Cardiac atrium fibroblast (primary cell): ENCODE results near the gene CDA. TPM values are rescaled to one million over a fixed set of nuclear protein-coding genes. Genes with fewer than 3 reads are reported as not detected.

Experiments used
- total RNA-seq: library from RNA; depleted of rRNA; stranded (reverse); fragments of >200 nt; gene quantifications from 2 replicates; pipeline ENCODE4 v1.2.3, GENCODE V29; 2015

CDA gene
- total RNA-seq = 1.6 TPM in 1 of 2 replicates, not detected in the other

DNA sequence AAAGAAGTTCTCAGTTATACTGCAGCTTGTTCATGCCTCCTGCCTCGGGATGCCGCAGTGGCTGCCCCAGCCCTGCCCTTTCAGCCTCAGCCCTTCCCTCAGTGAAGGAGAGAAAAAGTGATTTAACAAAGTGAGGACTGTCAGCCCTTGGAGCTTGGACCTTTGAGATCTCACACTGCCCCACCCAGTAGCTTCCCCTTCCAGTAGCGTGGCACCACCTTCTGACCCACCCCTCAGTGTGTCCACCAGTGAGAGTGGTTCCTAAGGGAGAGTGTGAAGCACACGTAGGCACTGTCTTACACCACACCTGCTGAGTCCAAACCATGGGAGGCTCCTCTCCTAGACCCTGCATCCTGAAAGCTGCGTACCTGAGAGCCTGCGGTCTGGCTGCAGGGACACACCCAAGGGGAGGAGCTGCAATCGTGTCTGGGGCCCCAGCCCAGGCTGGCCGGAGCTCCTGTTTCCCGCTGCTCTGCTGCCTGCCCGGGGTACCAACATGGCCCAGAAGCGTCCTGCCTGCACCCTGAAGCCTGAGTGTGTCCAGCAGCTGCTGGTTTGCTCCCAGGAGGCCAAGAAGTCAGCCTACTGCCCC, at the start of gene CDA:
CDA (plus strand) TSS at position 464 of the 592 bp plus-strand sequence; CDS start at position 497, 33 bp downstream.

DNA sequence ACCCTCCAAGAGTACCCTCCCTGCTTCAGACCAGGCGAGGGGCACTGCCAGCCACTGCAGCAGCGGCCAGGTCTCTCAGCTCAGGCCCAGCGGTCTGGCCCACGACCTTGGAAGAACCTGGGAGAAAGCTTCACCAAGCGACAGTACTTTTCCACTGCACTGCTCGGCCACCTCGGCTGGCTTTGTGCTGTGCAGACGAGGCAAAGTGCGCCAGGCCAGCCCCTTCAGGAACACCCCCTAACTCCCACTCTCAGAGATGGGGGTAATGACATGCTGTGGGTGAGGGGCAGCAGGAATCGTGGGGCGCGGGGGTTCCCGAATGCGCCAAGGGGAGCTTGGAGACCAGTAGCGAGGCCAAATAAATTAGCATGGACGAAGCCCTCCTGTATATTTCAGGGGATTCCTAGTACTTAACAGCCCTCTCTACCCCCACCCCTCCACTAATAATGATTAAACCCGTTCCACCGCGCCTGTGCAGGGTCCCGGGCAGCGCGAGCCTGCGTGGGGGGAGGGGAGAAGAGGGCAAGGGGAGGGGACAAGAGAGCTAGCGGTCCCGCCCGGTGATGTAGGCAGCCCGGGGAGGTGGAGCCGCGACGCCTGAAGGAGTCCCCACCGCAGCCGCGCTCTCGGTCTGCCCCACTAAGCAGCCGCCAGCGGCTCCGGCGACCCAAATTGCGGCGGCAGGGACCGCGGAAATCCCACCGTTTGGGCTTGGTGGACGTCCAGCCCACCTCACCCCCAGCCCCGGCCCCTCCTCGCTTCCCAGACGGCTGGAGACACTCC, 36.8 kb upstream of the CDA start, which contains the start of gene FAM43B:
FAM43B (plus strand) TSS at position 629 of the 783 bp plus-strand sequence. CDS start 401 bp downstream, outside the sequence.

DNA sequence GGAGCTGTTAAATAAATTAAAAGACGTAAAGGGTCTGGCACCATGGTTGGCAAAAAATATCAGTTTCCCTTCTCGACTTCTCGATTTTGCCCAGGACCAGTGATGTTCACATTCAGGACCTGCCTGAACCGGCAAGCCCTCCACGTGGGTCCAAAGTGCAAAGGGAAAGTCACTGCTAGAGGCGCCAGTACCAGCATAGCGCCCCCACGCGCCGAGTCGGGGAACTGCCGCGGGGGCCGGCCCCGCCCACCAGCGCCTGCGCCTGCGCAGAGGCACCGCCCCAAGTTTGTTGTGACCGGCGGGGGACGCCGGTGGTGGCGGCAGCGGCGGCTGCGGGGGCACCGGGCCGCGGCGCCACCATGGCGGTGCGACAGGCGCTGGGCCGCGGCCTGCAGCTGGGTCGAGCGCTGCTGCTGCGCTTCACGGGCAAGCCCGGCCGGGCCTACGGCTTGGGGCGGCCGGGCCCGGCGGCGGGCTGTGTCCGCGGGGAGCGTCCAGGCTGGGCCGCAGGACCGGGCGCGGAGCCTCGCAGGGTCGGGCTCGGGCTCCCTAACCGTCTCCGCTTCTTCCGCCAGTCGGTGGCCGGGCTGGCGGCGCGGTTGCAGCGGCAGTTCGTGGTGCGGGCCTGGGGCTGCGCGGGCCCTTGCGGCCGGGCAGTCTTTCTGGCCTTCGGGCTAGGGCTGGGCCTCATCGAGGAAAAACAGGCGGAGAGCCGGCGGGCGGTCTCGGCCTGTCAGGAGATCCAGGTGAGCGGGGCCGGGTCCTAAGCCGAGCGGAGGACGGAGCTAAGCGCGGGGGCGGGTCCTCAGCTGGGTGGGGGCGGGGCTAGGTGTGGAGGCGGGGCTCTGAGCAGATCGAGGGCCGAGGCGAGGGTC, 44.5 kb downstream of the CDA start, which contains the start of gene PINK1:
PINK1 (plus strand) TSS at position 269 of the 875 bp plus-strand sequence; CDS start at position 360, 91 bp downstream.

DNA sequence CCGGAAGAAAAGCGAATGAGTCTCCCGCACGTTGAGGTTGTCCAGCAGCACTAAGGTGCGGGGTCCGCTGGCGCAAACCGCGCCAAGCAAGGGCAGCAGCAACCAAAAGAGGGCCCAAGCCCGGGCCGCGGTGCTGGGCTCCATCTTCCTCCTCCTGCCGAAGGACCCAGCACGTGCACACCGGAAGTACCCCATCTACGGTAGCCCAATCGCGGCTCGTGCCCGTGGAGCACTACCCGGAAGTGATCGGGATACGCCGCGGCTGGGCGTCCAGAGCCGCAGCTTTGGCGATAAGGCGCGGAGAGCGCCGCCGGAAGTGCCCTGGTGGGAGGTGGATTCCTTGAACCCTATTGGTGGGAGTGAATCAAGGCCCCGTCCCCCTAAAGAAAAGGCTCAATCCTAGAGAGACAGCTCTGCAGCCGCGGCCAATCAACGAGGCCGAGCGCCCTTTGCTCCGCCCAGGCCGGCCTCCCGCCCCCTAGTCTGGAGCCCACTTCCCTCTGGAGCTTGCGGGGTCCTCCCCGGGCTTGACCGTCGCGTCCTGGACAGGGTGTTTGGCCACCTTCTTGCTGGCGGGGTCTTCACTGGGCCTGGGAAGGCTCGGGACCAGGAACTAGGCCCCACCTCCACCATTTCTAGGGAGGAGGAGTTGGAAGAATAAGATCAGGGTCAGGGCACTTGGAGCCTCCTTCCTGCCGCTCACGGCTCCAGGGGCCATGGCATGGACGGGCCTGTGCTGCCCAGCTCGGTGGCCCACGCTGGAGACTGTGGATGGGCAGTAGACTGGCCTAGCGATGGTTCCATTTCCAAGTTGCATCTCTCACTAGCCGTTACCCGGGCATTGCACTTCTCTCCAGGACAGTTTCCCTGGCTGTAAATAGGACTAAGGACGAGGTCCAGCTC, 72.6 kb downstream of the CDA start, which contains the start of gene DDOST:
DDOST (minus strand) TSS at position 163 of the 903 bp plus-strand sequence; CDS start at position 144, 19 bp downstream.

Other genes starting within 250 kb of the CDA start
- gene CAMK2N1, start 102.9 kb upstream of the CDA start, total RNA-seq = 5.4 and 11.2 TPM in 2 replicates
- 30.3 and 30.8 TPM in 2 replicates for gene MUL1, start 80.9 kb upstream of the CDA start, total RNA-seq
- 0.32 TPM in 1 of 2 replicates, not detected in the other for gene FAM43B, start 36.5 kb upstream of the CDA start, total RNA-seq
- 56.5 and 73.4 TPM in 2 replicates for gene PINK1, start 44.4 kb downstream of the CDA start, total RNA-seq
- 405 and 439 TPM in 2 replicates for gene DDOST, start 72.3 kb downstream of the CDA start, total RNA-seq
- gene KIF17, start 128.9 kb downstream of the CDA start, total RNA-seq = 0.81 TPM in 1 of 2 replicates, not detected in the other
- gene SH2D5, start 143.6 kb downstream of the CDA start, total RNA-seq = 0.54 and 1.3 TPM in 2 replicates
- 124 and 147 TPM in 2 replicates for gene HP1BP3, start 198.2 kb downstream of the CDA start, total RNA-seq